GM10847 (cell line): ENCODE measurements around the gene MAPKAP1.

ENCODE experiments used
- POLR2A ChIP-seq: IDR thresholded peaks from 2 replicates; pipeline ENCODE4 v1.6.1; 2011; ENCODE audit not compliant: insufficient read length; ENCODE audit errors: extremely low read depth

Gene MAPKAP1

GRCh38 chr9:125406810-125407087 is 300.3 kb downstream of the MAPKAP1 start:
- no peak for TF ChIP-seq POLR2A

DNA sequence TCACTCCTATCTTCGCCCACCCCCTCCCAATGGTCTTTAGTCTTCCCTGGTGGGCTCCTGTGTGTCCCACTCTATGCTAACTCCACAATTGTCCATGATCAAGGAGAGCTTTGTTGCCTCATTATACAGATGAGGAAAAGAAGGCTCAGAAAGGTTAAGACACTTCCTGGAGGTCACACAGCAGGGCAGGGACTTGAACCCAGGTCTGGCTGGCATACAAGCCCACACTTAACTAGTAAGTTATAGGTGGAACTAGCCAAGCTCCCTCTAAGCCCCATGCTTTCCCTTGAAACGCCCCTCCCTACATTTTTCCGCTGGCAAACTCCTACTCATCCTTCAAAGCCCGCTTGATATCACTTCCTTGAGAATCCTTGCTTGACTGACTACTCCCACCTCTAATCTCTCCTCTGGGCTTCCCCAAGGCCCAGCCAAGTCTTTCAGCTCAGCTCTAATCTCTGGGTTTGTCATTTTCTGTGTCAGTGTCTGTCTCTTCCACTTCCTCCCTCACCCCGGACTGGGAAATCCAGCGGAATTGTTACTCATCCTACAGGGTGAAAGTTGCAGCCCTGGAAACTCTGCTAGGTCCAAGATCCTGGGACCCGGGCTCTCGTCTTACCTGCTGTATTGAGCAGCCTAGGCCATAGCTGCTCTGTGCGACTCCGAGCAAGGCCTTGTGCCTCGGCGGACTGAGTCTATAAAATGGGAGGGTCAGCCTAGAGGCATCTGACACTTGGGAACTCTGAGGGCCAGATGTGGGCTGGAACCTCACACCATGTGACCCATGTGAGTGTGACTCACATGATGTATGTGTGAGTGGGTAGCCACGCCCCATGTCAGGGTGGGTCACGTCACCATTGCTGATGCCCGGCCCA is 300.8 kb downstream of the MAPKAP1 start:
- TF ChIP-seq POLR2A = no peak

DNA sequence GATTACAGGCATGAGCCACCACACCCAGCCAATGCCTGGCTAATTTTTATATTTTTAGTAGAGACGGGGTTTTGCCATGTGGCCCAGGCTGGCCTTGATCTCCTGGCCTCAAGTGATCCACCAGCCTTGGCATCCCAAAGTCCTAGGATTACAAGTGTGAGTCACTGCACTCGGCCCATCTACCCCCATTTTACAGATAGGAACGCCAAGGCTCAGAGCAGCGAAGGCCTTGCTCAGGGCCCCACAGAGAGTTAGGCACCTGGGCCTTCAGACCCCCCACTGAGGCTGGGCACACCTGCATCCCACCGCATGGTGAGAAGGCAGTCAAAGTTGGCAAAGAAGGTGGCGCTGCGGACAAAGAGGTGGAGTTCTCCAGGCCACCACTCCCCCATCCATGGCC is 302.3 kb downstream of the MAPKAP1 start:
- no peak for TF ChIP-seq POLR2A

DNA sequence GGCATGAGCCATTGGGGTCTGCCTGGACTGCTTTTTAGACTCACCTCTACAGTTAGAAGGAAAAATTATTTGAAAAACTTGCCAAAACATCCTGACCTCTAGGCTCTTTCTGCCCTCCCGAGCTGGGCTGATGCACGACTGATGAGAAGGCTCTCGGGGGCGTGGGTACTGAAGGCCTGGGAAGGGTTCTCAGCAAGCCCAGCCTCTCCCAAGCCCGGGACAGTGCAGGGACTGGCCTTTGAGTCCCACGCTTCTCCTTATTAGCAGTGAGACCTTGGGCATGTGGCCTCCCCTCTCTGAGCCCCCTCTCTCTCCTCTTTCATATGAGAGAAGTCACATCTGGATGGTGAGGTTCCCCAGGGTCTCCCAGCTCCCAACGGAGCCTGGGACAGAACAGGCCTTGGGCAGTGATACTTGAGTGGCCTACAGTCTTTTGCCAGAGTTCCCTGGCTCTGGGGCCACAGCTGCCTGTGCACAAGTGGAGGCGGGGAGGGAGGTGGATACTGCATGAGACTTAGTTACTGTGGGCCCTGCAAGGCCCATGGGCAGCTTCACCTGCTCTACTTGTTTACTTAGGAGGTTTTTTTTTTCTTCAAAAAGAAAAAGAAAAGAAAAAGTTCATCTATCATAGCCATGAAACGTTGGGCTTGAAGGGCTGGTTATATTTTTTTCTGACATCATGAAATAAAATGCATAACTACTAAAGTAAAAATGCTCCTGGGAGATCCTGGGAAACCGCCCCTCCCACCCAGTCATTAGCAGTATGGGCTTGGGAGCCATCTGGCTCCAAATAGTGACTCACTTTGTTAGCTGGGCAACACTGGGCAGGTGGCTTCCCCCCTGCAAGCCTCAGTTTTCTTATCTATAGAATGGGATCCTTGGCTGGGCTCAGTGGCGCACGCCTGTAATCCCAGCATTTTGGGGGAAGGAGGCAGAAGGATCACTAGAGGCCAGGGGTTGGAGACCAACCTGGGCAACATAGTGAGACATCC is 306.0 kb downstream of the MAPKAP1 start:
- no peak for TF ChIP-seq POLR2A

GRCh38 chr9:125399666-125400065 is 307.3 kb downstream of the MAPKAP1 start:
- no peak for TF ChIP-seq POLR2A

DNA sequence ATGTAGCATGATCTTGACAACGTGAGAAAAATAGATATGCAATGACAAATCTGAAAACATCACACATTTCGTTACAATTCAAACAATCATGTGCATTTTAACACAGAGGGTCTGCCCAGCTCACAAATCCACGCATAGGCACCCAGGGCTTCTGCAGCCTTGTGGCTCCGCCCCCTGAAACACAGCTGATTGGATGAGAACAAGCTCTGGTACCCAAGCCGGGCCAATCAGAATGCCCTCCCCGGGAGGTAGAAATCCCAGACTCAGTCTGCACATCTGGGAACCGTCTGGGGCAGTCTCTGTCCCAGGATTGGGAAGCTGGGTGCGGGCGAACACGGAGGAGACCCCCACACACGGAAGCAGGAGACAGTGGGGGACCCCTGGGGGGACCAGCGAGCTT is 307.8 kb downstream of the MAPKAP1 start:
- TF ChIP-seq POLR2A = no peak

- no peak for TF ChIP-seq POLR2A
Observed at GRCh38 chr9:125398243-125398642, 308.8 kb downstream of the MAPKAP1 start.

DNA sequence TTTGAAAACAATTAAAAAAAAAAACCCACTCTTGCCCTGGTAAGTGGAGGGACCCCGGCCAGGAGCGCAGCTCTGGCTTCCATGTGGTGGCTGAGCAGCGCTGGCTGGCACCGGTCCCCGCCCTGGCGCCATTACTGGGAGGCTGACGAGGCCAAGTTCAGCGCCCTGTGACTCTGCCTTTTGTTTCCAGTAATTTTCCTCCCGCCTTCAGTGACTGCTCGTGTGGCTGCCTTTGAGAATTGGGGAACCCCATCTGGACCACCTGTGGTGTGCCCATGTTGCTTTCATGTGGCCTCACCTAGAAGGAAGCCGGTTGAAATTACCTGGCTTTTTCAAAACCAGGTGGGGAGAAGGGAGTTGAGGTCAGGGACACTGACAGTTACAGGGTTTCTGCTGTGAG is 309.3 kb downstream of the MAPKAP1 start:
- TF ChIP-seq POLR2A = no peak

DNA sequence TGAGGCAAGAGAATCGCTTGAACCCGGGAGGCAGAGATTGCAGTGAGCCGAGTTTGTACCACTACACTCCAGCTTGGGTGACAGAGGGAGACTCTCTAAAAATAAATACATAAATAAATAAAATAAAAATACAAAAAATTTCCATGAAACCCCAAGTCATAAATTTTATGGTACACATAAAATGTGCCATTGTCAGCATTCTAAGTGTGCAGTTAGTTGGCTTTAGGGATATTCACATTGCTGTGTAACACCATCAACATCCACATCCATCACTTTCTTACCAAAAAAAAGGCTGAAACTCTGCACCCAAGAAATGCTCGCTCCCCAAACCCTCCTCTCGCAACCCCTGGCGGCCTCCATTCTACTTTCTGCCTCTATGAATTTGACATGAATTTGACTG is 310.2 kb downstream of the MAPKAP1 start:
- TF ChIP-seq POLR2A = no peak

DNA sequence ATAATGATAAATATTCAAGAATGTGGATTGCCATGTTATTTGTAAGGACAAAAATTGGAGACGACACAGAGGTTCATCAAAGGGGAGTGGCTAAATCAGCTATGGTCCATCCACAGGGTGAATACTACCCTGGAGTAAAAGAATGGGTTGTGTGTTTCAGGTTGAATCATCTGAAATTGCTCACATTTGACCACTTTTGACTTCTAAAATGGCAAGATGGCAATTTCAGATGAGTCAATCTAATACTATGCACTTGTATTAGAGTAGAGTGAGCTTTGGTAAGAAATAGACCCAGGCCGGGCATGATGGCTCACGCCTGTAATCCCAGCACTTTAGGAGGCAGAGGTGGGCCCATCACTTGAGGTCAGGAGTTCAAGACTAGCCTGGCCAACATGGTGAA is 313.6 kb downstream of the MAPKAP1 start:
- no peak for TF ChIP-seq POLR2A

DNA sequence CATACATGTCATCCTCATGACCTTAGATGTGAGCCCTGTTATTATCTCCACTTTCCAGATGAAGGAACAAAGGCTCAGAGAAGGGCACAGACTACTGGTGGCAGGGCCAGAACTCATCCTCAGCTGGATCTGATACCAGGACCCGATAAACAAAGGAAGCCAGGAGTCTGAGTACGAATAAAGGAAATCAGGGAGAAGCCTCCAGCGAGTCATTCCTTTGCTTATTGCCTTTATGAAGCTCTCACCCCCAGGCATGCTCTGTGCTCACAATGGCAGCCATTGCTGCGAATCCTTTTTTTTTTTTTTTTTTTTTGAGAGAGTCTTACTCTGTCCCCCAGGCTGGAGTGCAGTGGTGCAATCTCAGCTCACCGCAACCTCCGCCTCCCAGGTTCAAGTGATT is 315.3 kb downstream of the MAPKAP1 start:
- no peak for TF ChIP-seq POLR2A

GRCh38 chr9:125388978-125389377 is 318.0 kb downstream of the MAPKAP1 start:
- TF ChIP-seq POLR2A = no peak

- TF ChIP-seq POLR2A = no peak
Observed at GRCh38 chr9:125387861-125388524, 319.0 kb downstream of the MAPKAP1 start.
